Renal pelvis (tissue), 4 donors: Measurements from ENCODE around the gene CD83. TPM values are rescaled to one million over a fixed set of nuclear protein-coding genes. Genes with fewer than 3 reads are reported as not detected.
A peak's percentile ranks its signal among the peaks of the same experiment; 100 is the strongest.

Source experiments
- DNase-seq: peaks from one replicate; pipeline ENCODE4 v3.0.0-alpha.2; 2013
- polyA plus RNA-seq, 3 donors: library from polyadenylated mRNA; unstranded; fragments of 120-200 nt; gene quantifications; one replicate each; pipeline ENCODE4 v1.2.1, GENCODE V29; 2013; ENCODE audit not compliant: insufficient read length in 3 of 3

Gene CD83
- polyA plus RNA-seq, 3 donors: 9.5 to 12.7 (median 11.2) TPM

DNA sequence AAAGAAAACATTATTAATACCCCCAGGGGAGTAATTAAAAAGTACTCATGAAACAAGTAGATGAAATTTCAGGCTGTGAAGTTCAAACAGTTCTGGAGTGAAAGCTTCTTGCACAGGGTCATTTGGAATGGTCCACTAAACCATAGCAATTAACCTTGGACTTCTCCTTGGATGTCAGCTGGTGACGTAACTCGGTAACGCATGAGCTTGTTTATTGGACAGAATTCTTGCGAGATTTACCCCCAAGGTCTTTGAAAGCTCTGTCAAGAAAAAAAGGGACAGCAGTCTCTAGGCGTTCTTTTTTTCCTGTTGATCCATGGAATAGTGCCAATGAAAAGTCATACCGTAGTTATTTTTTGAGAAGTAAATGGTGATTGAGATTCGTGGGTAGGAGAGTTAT, 2.2 kb downstream of the CD83 start:
- no peak for DNase-seq

DNA sequence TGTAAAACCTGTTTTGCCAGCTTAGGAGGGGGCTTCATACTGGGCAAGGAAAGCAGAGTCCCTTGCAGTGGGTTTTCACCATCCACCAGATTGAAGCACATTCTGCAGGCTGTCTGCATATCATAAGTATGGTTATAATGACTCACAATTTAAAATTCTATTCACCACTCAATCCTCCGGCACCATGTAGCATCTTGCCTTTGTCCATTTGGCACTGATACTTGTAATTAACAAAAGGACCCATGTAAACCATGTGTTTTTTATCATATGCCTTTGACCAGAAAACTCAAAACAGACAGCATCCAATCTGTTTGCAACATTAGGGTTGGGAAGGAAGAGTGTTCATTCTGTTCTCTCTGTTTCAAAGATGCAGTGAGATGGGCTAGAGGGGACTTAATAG, 3.0 kb downstream of the CD83 start:
- no peak for DNase-seq

DNA sequence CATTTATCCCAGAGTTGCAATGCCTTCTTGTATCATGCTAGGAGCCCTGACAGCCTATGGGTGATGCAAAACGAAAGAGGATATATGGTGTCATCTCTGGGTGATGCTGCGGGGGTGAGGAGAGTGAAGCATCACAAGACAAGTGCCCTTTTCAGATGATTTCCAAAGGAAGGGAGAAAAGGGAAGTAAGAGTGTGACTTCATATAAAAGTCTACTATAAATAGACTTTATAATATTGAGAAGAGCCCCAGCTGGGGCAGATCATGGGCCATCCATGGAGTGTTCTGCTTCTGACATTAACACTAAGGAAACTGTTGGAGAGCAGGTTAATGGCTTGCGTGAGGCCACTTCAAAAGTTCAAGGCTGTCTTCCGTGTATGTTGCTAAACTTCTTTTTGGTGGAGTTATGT, 4.4 kb downstream of the CD83 start:
- no peak for DNase-seq

DNA sequence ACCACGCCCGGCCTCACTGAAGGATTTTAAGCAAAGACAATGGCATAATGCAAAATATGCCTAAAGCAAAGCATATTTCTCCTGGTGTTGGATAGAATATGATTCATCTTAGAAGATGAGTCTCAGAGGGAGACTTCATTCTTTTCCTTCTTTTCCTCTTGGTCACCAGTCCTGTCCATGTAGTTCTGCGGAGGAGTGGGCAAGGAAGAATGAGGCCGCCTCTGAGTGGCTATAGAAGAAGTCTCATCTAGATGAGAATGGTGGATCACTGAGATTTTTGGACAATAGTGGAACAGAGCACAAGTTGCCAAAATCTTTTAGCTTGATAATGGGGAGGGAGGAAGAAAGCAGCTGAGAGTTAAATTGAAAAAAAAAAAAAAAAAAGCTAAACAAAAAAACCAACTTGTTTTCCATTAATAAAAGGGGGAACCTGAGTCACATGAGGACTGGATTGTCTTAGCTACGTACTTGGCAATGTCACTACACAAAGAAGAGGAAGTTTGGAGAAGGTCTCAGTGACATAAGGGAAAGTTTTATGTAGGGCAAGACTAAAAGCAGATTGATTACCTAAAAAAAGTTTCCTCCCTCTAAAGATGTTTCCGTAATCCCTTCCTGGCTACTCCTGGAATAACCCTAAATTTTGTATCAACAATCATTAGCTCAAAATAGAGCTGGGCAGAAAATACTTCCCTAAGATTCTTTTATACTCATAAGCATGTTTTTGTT, 6.0 kb downstream of the CD83 start:
- DNase-seq: no peak

DNA sequence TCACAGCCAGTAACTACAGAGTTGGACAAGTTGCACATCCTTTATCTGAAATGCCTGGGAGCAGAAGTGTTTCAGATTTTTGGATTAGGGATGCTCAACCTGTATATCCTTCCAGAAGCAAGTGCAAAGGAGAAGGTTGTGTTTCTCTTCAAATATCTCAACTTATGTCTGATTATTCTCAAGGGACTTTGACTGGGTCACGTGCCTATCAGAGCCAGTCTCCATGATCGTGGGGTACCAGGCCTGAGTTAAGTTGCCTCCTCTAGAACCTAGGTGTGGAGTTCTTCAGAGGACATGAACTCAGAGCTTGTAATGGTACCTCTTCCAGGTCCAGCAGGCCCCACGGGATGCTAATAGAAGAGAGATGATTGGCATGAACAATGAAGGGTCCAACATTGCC, 7.8 kb downstream of the CD83 start:
- no peak for DNase-seq

DNA sequence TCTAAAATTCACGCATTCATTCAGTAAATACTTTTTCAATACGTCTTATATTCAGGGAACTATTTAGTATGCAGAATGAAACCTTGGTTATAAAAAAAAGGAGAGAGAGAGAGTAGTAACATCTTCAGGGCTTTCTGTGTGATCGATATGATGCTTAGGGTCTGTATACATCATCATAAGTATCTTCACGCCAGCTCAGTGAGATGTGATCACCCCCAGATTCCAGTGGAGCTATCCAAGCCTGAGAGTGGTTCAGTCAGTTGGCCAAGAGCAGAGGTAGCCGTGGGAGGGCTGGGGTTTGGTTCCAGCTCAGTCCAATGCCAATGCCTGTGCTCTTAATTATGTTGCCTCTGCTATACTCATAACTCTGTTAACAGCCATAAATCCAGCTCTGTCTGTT, 8.6 kb downstream of the CD83 start:
- DNase-seq: no peak

DNA sequence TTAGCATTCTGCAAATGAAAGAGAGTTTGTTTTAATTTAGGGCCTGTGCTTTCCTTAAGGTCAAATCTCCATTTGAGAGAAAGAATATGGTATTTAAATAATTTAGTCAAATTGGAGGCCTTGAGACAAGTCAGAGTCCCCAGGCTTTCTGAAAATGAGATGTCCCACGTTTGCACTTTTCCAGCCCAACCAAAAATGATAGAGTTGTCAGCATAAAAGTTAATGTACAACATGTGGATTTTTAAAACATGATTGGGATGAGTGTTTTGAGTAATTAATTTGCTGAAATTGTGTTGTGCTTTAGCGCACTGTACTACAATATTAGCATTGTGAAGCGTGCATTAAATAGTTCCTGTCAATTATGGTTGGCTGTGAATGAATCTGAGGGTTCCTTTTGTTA, 10.0 kb downstream of the CD83 start:
- no peak for DNase-seq

DNA sequence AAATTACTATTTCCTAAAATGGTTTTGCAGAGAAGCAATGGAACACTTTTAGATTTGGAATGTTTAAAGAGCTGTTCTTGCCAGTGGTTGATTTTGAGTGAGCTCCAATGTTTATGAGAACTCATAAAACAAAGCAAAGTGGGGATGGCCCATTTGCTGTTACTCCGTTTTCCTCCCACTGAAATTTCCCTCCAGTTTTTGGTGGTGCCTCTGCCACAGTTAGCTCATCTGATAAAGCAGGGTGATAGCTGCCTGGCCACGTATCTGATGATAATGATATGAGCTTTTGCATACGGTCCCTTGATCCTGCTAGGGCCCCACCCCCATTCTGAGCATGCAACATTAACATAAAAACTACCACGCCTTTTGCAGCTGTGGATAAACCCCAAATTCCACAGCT, 10.4 kb downstream of the CD83 start:
- no peak for DNase-seq

DNA sequence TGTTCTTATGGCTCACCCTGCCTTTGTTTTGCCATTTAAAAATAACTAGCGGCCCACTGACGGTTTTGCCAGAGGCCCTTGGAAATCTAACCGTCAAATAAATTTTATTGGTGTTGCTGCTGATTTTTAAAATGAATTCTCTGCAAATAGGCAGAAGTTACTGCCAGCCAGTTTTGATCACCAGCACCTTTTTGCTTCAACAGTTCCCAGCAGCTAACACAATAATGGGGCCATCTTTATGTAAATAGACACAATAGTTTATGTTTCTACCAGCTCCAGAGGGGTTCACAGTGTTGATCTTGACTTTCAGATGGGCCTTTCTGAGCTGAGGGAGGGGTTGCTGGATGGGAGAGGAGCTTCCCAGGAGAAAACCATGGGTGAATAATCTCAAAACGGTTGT, 11.2 kb downstream of the CD83 start:
- no peak for DNase-seq

DNA sequence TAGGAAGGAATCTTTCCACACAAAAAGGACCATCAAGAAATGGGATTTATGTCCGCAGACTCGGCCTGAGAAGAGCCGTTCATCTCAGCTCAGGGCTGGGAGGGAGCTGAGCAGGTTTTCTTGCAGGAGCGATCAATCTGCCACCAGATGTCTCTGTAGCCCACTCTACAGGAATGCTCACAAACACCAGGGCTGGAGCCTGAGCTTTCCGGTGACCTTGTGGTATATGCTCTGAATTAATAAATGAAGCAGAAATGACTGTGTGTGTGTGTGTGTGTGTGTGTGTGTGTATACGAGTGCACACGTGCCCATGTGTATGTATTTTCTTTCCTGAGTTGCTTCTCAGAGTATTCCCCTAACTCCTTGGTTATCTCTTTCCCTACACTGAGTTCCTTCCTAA, 12.0 kb downstream of the CD83 start:
- DNase-seq: peak; percentile 76

DNA sequence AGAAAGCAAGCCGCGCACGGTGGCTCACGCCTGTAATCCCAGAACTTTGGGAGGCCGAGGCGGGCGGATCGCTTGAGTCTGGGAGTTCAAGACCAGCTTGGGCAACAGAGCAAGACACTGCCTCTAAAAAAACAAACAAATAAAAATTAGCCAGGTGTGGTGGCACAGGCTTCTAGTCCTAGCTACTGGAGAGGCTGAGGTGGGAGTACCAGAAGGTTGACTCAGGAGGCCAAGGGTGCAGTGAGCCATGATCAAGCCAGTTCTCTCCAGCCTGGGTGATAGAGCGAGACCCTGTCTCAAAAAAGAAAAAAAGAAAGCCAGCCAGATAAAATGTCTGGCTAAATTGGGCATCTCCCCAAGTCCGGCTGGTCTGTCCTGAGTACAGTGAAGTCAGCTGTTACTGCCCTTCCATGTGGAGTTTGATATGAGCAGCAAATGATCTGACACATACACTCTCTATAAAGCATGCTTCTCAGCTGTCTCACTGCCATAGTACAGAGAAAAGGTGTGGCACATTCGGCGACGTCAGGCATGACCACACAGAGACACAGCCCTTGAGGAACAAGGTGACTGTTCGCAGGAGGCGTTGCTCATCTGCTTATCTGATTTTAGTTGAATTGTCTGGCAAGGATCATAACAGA, 13.0 kb downstream of the CD83 start:
- no peak for DNase-seq

DNA sequence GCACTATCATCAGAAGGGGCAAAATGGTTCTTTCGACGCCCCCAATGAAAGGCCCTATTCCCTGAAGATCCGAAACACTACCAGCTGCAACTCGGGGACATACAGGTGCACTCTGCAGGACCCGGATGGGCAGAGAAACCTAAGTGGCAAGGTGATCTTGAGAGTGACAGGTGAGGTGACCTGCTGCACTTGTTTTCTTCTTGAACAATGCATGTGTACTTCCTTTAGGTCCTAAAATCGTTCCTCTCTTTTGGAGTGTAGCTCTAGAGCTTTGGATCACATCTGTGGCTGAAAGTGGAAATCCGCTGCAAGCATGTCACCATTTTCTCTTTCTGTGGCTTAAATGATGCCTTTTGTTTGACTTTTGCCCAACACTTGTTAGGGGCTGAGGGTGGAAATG, 14.0 kb downstream of the CD83 start:
- DNase-seq: no peak

DNA sequence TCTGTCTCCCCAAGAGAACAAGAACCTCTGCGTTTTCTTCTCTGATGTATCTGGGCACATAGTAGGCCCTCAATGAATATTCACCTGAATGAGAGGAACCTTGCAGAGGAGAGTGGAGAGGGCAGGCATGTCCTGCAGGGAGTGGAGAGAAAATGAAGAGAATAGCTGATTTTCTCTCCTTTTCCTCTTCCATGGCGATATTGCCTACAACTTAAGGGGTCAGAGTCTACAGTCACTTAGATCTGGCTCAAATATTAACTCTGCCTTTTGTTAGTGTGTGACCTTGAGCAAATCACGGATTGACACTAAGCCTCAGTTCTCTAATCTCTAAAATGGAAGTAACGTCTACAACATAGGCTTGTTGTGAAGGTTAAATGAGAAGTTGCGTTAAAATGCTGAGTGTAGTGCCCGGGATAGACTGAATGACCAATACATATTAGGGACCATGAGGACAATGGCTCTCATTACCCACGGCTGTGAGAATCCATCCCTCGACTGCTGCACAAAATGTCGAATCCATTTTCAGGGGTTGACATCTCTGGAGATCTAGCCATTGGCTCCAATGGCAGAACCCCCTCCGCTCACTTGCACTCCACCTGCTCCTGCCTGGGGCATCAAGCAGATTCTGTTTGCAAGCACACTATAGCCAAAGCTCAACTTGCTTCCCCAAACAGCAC, 14.8 kb downstream of the CD83 start:
- DNase-seq: no peak

DNA sequence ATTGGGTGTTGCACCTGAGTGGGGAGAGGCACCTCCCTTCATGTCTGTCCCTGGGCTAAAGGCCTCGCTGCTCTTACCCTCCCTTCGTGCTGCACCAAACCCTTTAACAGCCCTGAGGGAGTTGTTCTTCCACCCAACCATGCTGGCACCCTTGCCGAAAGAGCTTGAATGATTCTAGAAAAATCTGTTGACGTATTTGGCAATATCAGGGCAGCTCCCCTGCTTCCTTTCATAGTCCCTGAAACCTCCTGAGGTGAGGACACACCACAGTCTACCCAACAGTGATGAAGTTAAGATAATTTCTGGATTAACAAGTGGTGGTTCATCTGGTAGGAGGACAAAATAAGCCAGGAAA, 15.3 kb downstream of the CD83 start:
- DNase-seq: no peak

DNA sequence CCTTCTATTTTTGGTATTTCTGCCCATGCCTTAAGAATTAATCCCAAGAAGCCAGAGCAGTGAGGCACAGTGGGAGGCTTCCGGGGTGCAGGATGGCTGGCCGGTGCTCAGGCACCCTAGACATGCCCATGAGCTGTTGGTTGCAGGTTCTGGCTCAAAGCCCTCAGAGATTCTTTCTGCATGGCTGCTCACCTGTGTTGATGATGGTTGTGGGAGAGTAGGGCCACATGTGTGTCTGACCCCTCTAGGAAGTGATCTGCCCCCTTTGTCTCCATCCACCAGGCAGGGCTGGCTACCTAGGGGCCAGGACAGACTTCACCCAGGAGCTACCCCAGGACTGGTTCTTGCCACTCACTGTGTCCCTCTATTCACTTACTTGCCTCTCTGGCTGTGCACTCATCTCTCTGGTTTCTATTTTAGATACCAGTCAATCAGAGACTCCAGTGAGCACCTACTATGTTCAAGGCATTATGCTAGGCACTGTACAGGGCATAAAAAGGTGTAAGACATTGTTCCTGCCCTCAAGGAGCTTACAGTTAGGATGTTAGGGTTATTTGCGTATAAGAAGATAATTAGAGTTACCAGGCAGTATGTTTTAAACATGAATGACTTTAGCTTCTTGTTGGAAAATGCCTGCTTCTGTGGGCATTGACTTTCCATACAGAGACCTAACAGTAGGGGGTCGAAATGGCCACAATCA, 16.8 kb downstream of the CD83 start:
- DNase-seq: no peak

DNA sequence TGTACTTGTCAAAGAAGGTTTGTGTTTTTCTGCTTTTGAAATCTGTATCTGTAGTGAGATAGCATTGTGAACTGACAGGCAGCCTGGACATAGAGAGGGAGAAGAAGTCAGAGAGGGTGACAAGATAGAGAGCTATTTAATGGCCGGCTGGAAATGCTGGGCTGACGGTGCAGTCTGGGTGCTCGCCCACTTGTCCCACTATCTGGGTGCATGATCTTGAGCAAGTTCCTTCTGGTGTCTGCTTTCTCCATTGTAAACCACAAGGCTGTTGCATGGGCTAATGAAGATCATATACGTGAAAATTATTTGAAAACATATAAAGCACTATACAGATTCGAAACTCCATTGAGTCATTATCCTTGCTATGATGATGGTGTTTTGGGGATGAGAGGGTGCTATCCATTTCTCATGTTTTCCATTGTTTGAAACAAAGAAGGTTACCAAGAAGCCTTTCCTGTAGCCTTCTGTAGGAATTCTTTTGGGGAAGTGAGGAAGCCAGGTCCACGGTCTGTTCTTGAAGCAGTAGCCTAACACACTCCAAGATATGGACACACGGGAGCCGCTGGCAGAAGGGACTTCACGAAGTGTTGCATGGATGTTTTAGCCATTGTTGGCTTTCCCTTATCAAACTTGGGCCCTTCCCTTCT, 18.4 kb downstream of the CD83 start:
- DNase-seq: no peak

DNA sequence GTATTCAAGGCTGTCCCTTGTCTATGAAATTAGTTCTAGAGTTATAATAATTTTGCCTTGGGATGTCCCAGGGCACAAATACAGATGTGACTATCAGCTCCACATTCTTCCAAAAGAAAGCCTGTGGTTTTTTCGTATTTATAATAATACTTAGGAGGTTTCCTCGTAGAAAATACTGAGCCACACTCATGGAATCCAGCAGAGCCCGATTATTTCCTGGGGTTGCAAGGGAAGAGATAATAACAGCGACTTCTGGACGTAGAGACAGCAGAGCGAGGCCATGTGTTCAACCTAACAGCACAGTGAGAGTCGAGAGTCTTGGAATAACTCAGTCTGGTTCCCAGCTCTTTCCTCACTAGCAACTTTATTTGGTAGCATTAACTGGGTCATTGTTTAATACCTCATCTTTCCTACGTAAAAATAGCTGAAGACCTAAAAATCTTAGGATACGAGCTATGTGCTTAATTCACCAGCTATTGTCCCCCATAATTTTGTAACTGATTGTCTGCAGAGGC, 21.2 kb downstream of the CD83 start:
- DNase-seq: no peak

DNA sequence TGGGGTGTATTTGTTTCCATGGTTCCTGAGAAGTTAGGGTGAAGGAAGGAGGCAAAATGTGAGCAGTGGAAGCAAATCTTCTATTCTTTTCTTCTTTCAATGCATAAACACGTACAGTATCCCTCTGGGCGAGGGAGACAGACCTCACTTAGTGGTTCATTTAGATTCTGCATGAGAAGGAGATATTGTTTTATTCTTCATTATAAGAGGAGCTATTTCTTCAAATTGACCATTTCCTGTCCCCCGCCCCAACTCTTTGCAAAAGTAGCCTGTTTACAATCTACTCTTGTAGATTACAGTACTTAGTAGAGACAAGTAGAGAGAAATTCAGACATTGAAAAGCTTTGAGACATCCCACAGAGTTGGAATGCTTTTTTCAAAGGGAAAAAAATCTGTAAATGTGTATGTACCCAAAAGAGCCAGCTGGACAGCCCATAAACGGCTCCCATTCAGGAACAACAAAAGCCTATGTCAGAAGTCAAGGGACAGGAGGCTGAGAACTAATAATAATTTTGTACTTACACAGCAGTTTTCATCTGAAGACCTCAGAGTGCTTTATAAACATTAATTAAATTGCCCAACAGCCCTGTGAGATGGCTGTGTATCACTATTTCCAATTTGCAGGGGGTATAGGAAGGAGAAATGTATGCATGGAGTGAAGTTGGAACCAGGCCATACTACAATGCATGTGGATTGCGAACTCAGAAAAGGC, 23.9 kb downstream of the CD83 start:
- DNase-seq: no peak

DNA sequence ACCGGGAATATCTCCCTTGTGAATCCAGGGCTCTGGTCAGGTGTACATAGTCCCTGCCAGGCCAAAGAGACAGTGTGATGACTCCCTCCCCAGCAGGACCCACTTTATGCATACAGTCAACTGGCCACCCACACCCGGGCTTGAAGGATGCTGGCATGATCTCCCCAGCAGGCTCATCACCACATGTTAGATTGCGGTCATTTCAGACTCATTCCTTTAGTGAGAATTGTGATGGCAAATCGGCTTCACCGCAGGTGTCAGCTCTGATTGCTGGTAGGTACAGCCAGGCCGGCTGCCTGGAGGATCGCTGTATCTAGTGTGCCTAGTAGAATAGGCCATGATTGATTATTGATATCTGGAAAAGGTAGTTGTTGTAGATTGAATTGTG, 24.5 kb downstream of the CD83 start:
- no peak for DNase-seq

DNA sequence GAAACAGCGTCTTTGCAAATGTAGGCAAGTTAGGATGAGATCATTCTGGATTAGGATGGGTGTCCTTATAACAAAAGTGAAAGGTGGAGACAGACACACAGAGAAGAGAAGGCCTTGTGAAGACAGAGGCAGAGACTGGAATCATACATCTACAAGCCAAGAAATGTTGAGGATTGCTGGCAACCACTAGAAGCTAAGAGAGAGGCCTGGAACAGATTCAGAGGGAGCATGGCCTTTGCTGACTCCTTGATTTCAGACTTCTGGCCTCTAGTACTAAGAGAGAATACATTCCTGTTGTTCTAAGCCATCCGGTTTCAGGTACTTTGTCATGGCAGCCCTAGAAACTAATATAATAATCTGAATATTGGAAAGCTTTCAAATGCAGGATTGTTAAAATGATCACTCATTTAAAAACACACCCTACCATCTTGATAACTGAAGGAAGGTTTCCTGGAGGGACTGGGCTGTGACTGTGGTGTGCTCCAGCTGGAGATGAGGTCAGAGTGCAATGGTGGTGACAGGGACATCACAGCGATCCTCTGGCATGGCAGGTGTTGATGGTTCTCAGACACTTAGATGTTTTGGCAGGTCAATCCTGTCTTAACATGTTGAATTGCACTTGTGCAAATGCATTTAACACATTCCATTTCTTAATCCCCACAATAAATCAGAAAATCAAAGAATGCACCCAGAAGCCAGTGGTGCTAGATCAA, 25.1 kb downstream of the CD83 start:
- DNase-seq: no peak

DNA sequence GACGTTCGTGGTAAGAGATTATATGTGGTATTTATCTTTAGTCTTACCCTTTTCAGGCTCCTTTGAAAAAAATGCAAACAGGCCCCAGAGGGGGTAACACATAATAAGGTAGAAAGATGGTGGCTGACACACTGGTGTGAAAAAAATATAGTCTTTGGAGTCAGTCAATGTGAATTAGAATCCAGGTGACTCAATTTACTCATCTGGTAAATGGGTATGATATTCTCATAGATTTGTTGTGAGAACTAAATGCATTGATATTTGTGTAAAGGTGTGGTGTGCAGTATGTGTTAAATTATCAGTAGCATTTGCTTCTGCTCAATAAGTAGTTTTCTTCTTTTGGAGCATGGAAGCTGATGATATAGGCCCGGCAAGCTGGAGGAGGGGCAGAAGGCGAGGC, 25.7 kb downstream of the CD83 start:
- DNase-seq: no peak
